Measurements from ENCODE around the gene MMP21. TPM values are rescaled to one million over a fixed set of nuclear protein-coding genes. Genes with fewer than 3 reads are reported as not detected.

Gene MMP21
- total and polyA plus RNA-seq, 10 of the 15 experiments (the other 5 are each of a cell fraction or from before 2014, with no cell fraction given): 0.08 to 0.24 TPM; not detected in 8

GRCh38 chr10:125774581-125775191 lies 935 bp downstream of the MMP21 start:
- POLR2A ChIA-PET: no interaction called here
- Histone ChIP-seq H3K27ac (ENCODE audit: control insufficient read depth, insufficient read depth) (no peak overlapping the region), H3K9ac (ENCODE audit: control insufficient read depth, insufficient read depth, low read length) (no peak overlapping the region), H3K36me3 (ENCODE audit: control insufficient read depth in 2 of 2, insufficient read depth in 2 of 2, low read length in 1 of 2) (no peaks in the 10 kb centered on the region), H4K20me1 (ENCODE audit: control insufficient read depth, insufficient read depth) (no peaks in the 10 kb centered on the region), H3K4me1 (ENCODE audit: control insufficient read depth, insufficient read depth, low read length) (no peaks in the 10 kb centered on the region), H2AFZ (ENCODE audit: control insufficient read depth, low read depth, low read length) (no peak overlapping the region), H3K9me3 (replicated peaks; ENCODE audit: control insufficient read depth, insufficient read depth, low read length) (no peaks in the 10 kb centered on the region), H3K4me3 (no peak overlapping the region), H3K79me2 (ENCODE audit: control insufficient read depth, insufficient read depth, low read length) (no peaks in the 10 kb centered on the region), H3K4me2 (ENCODE audit: control insufficient read depth, insufficient read depth) (no peak overlapping the region), H3K27me3 (replicated peaks in 1 of 2; ENCODE audit: control insufficient read depth in 2 of 2, insufficient read depth in 2 of 2, low read length in 1 of 2) (no peaks in the 10 kb centered on the region)
- in situ Hi-C loops (cut with MboI) (no loop called here), intact Hi-C loops (cut with micrococcal nuclease; ENCODE audit: unreplicated experiment) (no loop called here)
- FAIRE-seq (no peak), ATAC-seq (no peak), DNase-seq (ENCODE audit: low read depth, low spot score) (no peak)
- 82% methylated on average over 28 of the region's 32 CpGs for WGBS (ENCODE audit: insufficient coverage, insufficient replicate concordance, low lambda C conversion rate, missing lambda C conversion rate)
- CTCF ChIA-PET: no interaction called here
- TF ChIP-seq SRF (IDR thresholded peaks at IDR 0.05; ENCODE audit: low read depth in 2 of 2, low read length in 2 of 2): no peak
- no peak for TF ChIP-seq ASH2L (IDR thresholded peaks at IDR 0.05; ENCODE audit: borderline replicate concordance, low read depth)
- TF ChIP-seq LARP7 (IDR thresholded peaks at IDR 0.05): no peak
- no peak for TF ChIP-seq RAD51 (IDR thresholded peaks at IDR 0.05)
- TF ChIP-seq HDAC6 (IDR thresholded peaks at IDR 0.05; ENCODE audit: unreplicated experiment): no peak
- TF ChIP-seq REST (IDR thresholded peaks at IDR 0.05; ENCODE audit: low read depth, low read length): no peak
- no peak for TF ChIP-seq YBX1 (IDR thresholded peaks at IDR 0.05)
- TF ChIP-seq STAT1 (conservative IDR thresholded peaks at IDR 0.05): no peak
- no peak for TF ChIP-seq NR2C2 (IDR thresholded peaks at IDR 0.05; ENCODE audit: borderline replicate concordance, control insufficient read depth, insufficient read length, low read depth)
- TF ChIP-seq CBX5 (IDR thresholded peaks at IDR 0.05; ENCODE audit: low read depth): no peak
- RAD21 ChIA-PET (ENCODE audit: unreplicated experiment): no interaction called here
- BruUV-seq (replicated peaks): no TSS peak
- SMC1A ChIA-PET (ENCODE audit: uncharacterized antibody, unreplicated experiment): no interaction called here
